Tibial artery (tissue), 4 donors: ENCODE results near the gene PRR5L.
A peak's percentile ranks its signal among the peaks of the same experiment; 100 is the strongest.

ENCODE experiments used
- DNase-seq, 2 donors: peaks; one replicate each; pipeline ENCODE4 v3.0.0-alpha.2; 2019
- H3K27ac ChIP-seq, 2 donors: fragments of 200-600 bp; sonication (generic) in 1 of 2; 1 replicate in 1 of 2; 2 replicates in 1 of 2; pipeline ENCODE4 v1.5.1; 2018 to 2019; ENCODE audit warnings: mild to moderate bottlenecking in 1 of 2
- H3K27me3 ChIP-seq, 2 donors: fragments of 200-600 bp; sonication (generic) in 1 of 2; one replicate each; pipeline versions ENCODE4 v1.5.1 to v1.6.0; 2016 to 2019
- H3K36me3 ChIP-seq, 3 donors: fragments of 200-600 bp; sonication (generic) in 2 of 3; one replicate each; pipeline ENCODE4 v1.5.1; 2016 to 2019; ENCODE audit warnings: mild to moderate bottlenecking in 2 of 3
- H3K4me1 ChIP-seq, 4 donors: fragments of 200-600 bp; sonication (generic) in 2 of 4; 1 replicate in 3 of 4; 2 replicates in 1 of 4; pipeline ENCODE4 v1.5.1; 2016 to 2019
- H3K4me3 ChIP-seq, 2 donors: fragments of 200-600 bp; sonication (generic) in 1 of 2; 1 replicate in 1 of 2; 2 replicates in 1 of 2; pipeline ENCODE4 v1.5.1; 2018 to 2019; ENCODE audit warnings: mild to moderate bottlenecking in 2 of 2
- H3K9me3 ChIP-seq, 3 donors: fragments of 200-600 bp; sonication (generic) in 1 of 3; one replicate each; pipeline ENCODE4 v1.5.1; 2016 to 2019
- CTCF ChIP-seq, 2 experiments: fragments of 200-600 bp in 1 of 2; fragments of 450-650 bp in 1 of 2; IDR thresholded peaks; one replicate each; pipeline ENCODE4 v1.5.1; 2017 to 2019; ENCODE audit warnings: antibody characterized with exemption in 2 of 2, mild to moderate bottlenecking in 1 of 2, moderate library complexity in 1 of 2
- intact Hi-C: fragments of 100-400 bp; cut with DNase I; formaldehyde crosslinking; loops from one replicate; pipeline ENCODE4 v1.15.0; 2023; ENCODE audit warnings: low total_unique reads

PRR5L gene

GRCh38 chr11:36253238-36253637 lies 42.9 kb upstream of the PRR5L start:
- no peak for DNase-seq

GRCh38 chr11:36254713-36255112 lies 41.4 kb upstream of the PRR5L start:
- intact Hi-C loops: no loop called here
- Histone ChIP-seq H3K4me1 (no peaks in the 10 kb centered on the region), H3K27me3 (peaks cover 0 to 3% of the 10 kb centered on the region in 2 donors), H3K9me3 (peaks cover 0 to 5% (median 0%) of the 10 kb centered on the region in 3 donors), H3K27ac (no peak overlapping the region), H3K36me3 (no peaks in the 10 kb centered on the region), H3K4me3 (no peak overlapping the region)
- no peak for DNase-seq
- no peak for TF ChIP-seq CTCF (IDR thresholded peaks at IDR 0.05)

More at GRCh38 chr11:36253238-36253637, 42.9 kb upstream of the PRR5L start:
- Histone ChIP-seq H3K9me3 (peaks cover 0 to 5% (median 0%) of the 10 kb centered on the region in 3 donors), H3K4me1 (no peaks in the 10 kb centered on the region), H3K27ac (no peak overlapping the region), H3K27me3 (no peaks in the 10 kb centered on the region), H3K4me3 (no peak overlapping the region), H3K36me3 (no peaks in the 10 kb centered on the region)
- no peak for TF ChIP-seq CTCF (IDR thresholded peaks at IDR 0.05)
- intact Hi-C loops: no loop called here

DNA sequence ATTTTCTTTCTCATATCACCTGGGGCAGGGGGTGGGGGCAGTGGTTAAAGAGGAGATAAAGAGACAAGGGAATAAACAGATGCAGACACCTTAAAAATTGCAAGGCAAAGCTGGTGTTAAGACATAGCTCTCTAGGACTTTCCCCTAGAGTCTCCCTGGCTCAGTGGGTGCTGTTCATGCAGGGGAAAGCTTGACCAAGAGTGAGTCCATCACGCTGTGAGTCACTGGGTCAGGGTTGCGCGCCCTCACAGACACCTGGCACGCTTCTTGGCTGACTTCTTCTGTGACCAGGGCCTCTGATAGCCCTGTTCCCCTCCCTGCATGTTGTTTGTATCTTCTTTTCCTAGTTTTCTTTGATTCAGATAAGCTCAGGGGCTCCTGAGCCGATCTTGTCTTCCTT lies 38.7 kb upstream of the PRR5L start:
- Histone ChIP-seq H3K36me3 (no peaks in the 10 kb centered on the region), H3K4me3 (no peak overlapping the region), H3K9me3 (peaks cover 0 to 5% (median 0%) of the 10 kb centered on the region in 3 donors), H3K4me1 (no peaks in the 10 kb centered on the region), H3K27ac (no peak overlapping the region), H3K27me3 (peaks cover 0 to 7% of the 10 kb centered on the region in 2 donors)
- intact Hi-C loops: no loop called here
- DNase-seq: no peak
- TF ChIP-seq CTCF (IDR thresholded peaks at IDR 0.05): no peak

DNA sequence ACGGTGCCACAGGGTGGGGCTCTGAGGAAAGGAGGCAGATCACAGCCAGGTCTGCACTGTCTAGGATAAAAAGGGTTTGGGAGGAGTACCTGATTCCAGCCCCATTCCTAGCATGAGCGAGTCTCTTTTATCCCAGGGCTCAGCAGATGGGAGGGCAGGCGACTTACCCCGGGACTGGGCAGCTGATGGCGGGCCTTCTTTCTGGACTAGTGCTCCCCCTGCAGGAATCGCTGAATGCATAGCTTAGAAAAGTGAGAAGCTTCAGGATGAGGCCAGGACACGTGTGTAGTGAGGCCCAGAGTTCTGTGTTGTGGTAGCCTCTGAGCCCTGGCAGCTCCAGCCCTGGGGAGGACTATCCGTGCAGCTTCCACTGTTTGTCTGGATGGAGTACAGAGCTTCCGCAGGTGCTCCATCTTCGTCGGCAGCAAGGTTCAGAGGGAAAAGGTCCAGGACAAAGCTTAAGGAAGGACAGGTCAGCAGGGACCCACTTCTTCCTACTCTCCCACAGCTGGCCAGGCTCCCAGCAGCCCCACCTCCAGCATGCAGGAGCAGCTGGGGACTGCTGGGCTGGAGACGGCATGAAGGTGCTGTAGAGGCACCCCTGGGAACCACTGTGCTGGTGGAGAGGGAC lies 37.2 kb upstream of the PRR5L start:
- no peak overlapping the region for H3K27ac ChIP-seq
- TF ChIP-seq CTCF (IDR thresholded peaks at IDR 0.05): peak; percentile 43 to 53
- H3K9me3 ChIP-seq: peaks cover 0 to 5% (median 0%) of the 10 kb centered on the region in 3 donors
- peaks cover 0 to 7% of the 10 kb centered on the region in 2 donors for H3K27me3 ChIP-seq
- H3K4me3 ChIP-seq: no peak overlapping the region
- no peaks in the 10 kb centered on the region for H3K36me3 ChIP-seq
- DNase-seq: peak; percentile 51 to 73
- H3K4me1 ChIP-seq: no peaks in the 10 kb centered on the region
- intact Hi-C loops: no loop called here

DNA sequence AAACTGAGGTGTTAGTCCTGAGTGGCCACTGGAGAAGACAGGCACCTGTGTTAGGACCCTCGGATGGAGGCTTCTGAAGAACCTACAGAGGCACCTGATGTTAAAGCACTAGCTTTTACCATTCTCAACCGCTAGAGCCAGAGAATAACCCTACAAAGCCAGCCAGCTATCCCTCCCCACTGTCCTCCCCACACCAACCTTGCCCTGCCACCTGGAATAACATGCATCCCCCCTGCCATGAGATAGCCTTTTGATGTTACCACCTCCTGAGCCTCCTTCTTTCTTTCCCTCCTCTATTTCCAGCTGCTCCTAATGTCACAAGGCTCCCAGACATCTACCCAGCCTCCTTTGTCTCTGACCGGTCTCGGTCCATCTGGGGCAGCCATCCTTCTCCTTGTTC lies 35.0 kb upstream of the PRR5L start:
- Histone ChIP-seq H3K4me3 (no peak overlapping the region), H3K27me3 (peaks cover 0 to 7% of the 10 kb centered on the region in 2 donors), H3K27ac (no peak overlapping the region), H3K9me3 (peaks cover 0 to 4% (median 0%) of the 10 kb centered on the region in 3 donors), H3K36me3 (no peaks in the 10 kb centered on the region), H3K4me1 (peaks cover 0 to 3% (median 0%) of the 10 kb centered on the region in 4 donors)
- intact Hi-C loops: loop anchor here (5.0 to 10.0 kb wide), 2 partner anchors 644 to 1346 kb away; partner anchors contain the start of genes APIP, FJX1 and PDHX
- DNase-seq: no peak
- TF ChIP-seq CTCF (IDR thresholded peaks at IDR 0.05): no peak
